SK-N-SH (cell line): ENCODE results near the gene RASA3. TPM values are rescaled to one million over a fixed set of nuclear protein-coding genes. Genes with fewer than 3 reads are reported as not detected.

Experiments
- CTCF ChIA-PET: fragments of 300-600, 350-600 bp; formaldehyde crosslinking; extraction: SDS; loops from one replicate; lab custom pipeline; 2021; lab: Yijun Ruan, JAX
- POLR2A ChIA-PET: fragments of 350-600 bp; sonication (Branson Sonifier 250); formaldehyde crosslinking; extraction: SDS; loops from one replicate; lab custom pipeline; 2020; ENCODE audit warnings: antibody characterized with exemption, inconsistent platforms; lab: Yijun Ruan, JAX
- DNase-seq: peaks from one replicate; pipeline ENCODE4 v3.0.0; 2012
- H2AFZ ChIP-seq: fragments of 200-600 bp; sonication (generic); 2 replicates; pipeline ENCODE4 v1.8.1; 2016; ENCODE audit warnings: antibody characterized with exemption, mild to moderate bottlenecking, low read depth
- H3F3A ChIP-seq: fragments of 200-600 bp; sonication (generic); replicated peaks from 2 replicates; pipeline ENCODE3; 2016; ENCODE audit warnings: antibody characterized with exemption, mild to moderate bottlenecking; ENCODE audit not compliant: insufficient read depth
- H3K27ac ChIP-seq, 2 experiments: fragments of 200-500 bp in 1 of 2; fragments of 200-600 bp in 1 of 2; sonication (Bioruptor generic) in 1 of 2; sonication (generic), shearing (Covaris generic) in 1 of 2; 2 replicates each; pipeline versions ENCODE4 v1.5.1 to v1.6.1; 2014 to 2016; ENCODE audit warnings: low read depth in 2 of 2, inconsistent platforms in 1 of 2, low read length in 1 of 2, mild to moderate bottlenecking in 1 of 2, mixed read lengths in 1 of 2
- H3K27me3 ChIP-seq: fragments of 200-600 bp; sonication (generic), shearing (Covaris generic); 2 replicates; pipeline ENCODE4 v1.6.1; 2016; ENCODE audit warnings: mixed run types; ENCODE audit not compliant: insufficient read depth
- H3K36me3 ChIP-seq, 2 experiments: fragments of 200-500 bp in 1 of 2; fragments of 200-600 bp in 1 of 2; sonication (Bioruptor generic) in 1 of 2; sonication (generic) in 1 of 2; replicated peaks in 1 of 2; 2 replicates each; pipeline versions ENCODE3 to v1.5.1; 2014 to 2016; ENCODE audit warnings: low read length in 1 of 2, mild to moderate bottlenecking in 1 of 2; ENCODE audit not compliant: insufficient read depth in 2 of 2, control insufficient read depth in 1 of 2
- H3K4me1 ChIP-seq, 2 experiments: fragments of 200-500 bp in 1 of 2; fragments of 200-600 bp in 1 of 2; sonication (Bioruptor generic) in 1 of 2; sonication (generic), shearing (Covaris generic) in 1 of 2; 2 replicates each; pipeline versions ENCODE4 v1.5.1 to v1.6.1; 2014 to 2016; ENCODE audit warnings: low read depth in 1 of 2, low read length in 1 of 2, mixed run types in 1 of 2; ENCODE audit not compliant: insufficient read depth in 2 of 2, control insufficient read depth in 1 of 2
- H3K4me2 ChIP-seq: fragments of 200-600 bp; sonication (generic), shearing (Covaris generic); 2 replicates; pipeline ENCODE4 v1.6.1; 2017; ENCODE audit warnings: mixed run types
- H3K4me3 ChIP-seq, 2 experiments: fragments of 200-500 bp in 1 of 2; fragments of 200-600 bp in 1 of 2; sonication (Bioruptor generic) in 1 of 2; sonication (generic), shearing (Covaris generic) in 1 of 2; 2 replicates each; pipeline versions ENCODE4 v1.5.1 to v1.8.1; 2014 to 2016; ENCODE audit warnings: low read depth in 2 of 2, inconsistent platforms in 1 of 2, low read length in 1 of 2, mild to moderate bottlenecking in 1 of 2, mixed read lengths in 1 of 2, moderate library complexity in 1 of 2
- H3K79me2 ChIP-seq: fragments of 200-600 bp; sonication (generic); 2 replicates; pipeline ENCODE4 v1.8.1; 2017; ENCODE audit warnings: mild to moderate bottlenecking; ENCODE audit not compliant: insufficient read depth
- H3K9ac ChIP-seq: fragments of 200-600 bp; sonication (generic); 2 replicates; pipeline ENCODE4 v1.6.1; 2017; ENCODE audit warnings: mixed run types
- H3K9me2 ChIP-seq: fragments of 200-600 bp; sonication (generic); 2 replicates; pipeline ENCODE4 v1.6.1; 2017; ENCODE audit warnings: mixed run types
- H3K9me3 ChIP-seq: fragments of 200-600 bp; sonication (generic); 2 replicates; pipeline ENCODE4 v1.6.1; 2017; ENCODE audit warnings: mixed run types, mild to moderate bottlenecking, moderate library complexity
- H4K20me1 ChIP-seq: fragments of 200-600 bp; sonication (generic); 2 replicates; pipeline ENCODE4 v1.6.1; 2017; ENCODE audit warnings: mild to moderate bottlenecking, mixed run types; ENCODE audit not compliant: insufficient read depth
- EP300 ChIP-seq, 2 experiments: IDR thresholded peaks; 2 replicates each; pipeline versions ENCODE4 v1.4.0 to v1.6.1; 2012; ENCODE audit warnings: borderline replicate concordance in 1 of 2, low read depth in 1 of 2, low read length in 1 of 2
- FOSL2 ChIP-seq: IDR thresholded peaks from 2 replicates; pipeline ENCODE4 v1.4.0; 2012; ENCODE audit warnings: low read depth, mild to moderate bottlenecking, moderate library complexity, borderline replicate concordance
- FOXM1 ChIP-seq: IDR thresholded peaks from 2 replicates; pipeline ENCODE4 v1.4.0; 2012; ENCODE audit warnings: low read depth, mild to moderate bottlenecking
- GABPA ChIP-seq: IDR thresholded peaks from 2 replicates; pipeline ENCODE4 v1.4.0; 2012; ENCODE audit warnings: low read depth, mild to moderate bottlenecking
- JUND ChIP-seq: IDR thresholded peaks from 2 replicates; pipeline ENCODE4 v1.4.0; 2012
- NFIC ChIP-seq: IDR thresholded peaks from 2 replicates; pipeline ENCODE4 v1.4.0; 2012; ENCODE audit warnings: borderline replicate concordance
- RXRA ChIP-seq: IDR thresholded peaks from 2 replicates; pipeline ENCODE4 v1.4.0; 2012; ENCODE audit warnings: low read depth, mild to moderate bottlenecking, borderline replicate concordance
- SIN3A ChIP-seq: IDR thresholded peaks from 2 replicates; pipeline ENCODE4 v1.6.1; 2012; ENCODE audit warnings: low read depth, mild to moderate bottlenecking, low read length, moderate library complexity, borderline replicate concordance
- USF1 ChIP-seq: IDR thresholded peaks from 2 replicates; pipeline ENCODE4 v1.4.0; 2012; ENCODE audit warnings: low read depth, borderline replicate concordance
- ZBTB33 ChIP-seq: IDR thresholded peaks from 2 replicates; pipeline ENCODE4 v1.4.0; 2012; ENCODE audit warnings: low read depth, borderline replicate concordance
- WGBS: methylation state at CpG from one replicate; pipeline ENCODE4 v1.1.6; 2017; ENCODE audit warnings: low lambda C conversion rate; 5-methylcytosine and 5-hydroxymethylcytosine counted together
- polyA plus RNA-seq, 3 experiments: library from polyadenylated mRNA; depleted of rRNA; stranded (reverse); fragments of >200 nt; gene quantifications; 2 replicates each; pipeline ENCODE4 v1.2.3, GENCODE V29; 2012
- TF ChIP-seq, protein P1 (sequence below): fragments of 150-350 bp; IDR thresholded peaks from 2 replicates; pipeline ENCODE4 v1.6.1; 2017; ENCODE audit warnings: antibody characterized with exemption, low read length, low read depth, borderline replicate concordance
- TF ChIP-seq, protein P2 (sequence below): fragments of 150-350 bp; IDR thresholded peaks from 2 replicates; pipeline ENCODE4 v1.6.1; 2016; ENCODE audit warnings: mild to moderate bottlenecking, low read depth, low read length

The RASA3 gene
- polyA plus RNA-seq, 1 of the 3 experiments (the other 2 are of a cell fraction) = 25.1 TPM

DNA sequence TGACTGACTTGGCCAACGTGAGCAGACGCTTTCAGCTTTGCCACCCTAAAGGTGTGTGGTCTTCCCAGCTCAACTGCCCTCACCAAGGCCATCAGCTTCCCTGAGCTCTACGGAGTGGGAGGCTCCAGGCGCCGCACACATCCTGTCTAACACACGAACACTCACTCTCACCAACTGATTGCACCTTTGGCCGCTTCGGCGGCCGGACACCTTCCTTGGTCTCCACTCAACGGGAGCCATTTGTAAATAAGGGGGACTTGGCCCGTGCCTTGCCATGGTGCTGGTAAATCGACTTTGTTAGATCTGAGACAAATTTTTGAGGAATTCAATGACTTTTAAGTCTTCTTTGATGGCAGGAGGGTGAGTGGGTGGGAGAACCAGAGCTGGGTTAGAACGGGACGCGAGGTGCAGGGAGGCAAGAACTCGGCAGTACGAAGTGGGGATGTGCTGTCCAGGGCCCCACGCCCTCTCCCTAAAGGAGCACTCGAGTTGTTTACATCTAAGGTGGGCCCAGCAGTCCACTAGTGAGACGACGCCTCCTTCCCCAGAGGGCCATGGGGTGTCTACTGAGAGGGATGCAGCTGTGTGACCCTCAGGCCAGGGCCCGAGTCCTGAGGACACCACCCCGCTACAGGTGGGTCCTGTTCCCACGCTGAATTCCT lies 163.0 kb downstream of the RASA3 start:
- ChIA-PET POLR2A (no interaction called here), CTCF (no interaction called here)
- no peaks in the 10 kb centered on the region for H3K4me1 ChIP-seq
- H3K27ac ChIP-seq = no peak overlapping the region
- H3F3A ChIP-seq = no peaks in the 10 kb centered on the region
- H3K79me2 ChIP-seq = no peaks in the 10 kb centered on the region
- TF ChIP-seq SIN3A = no peak
- no peak for TF ChIP-seq FOXM1
- TF ChIP-seq, protein P1, sequence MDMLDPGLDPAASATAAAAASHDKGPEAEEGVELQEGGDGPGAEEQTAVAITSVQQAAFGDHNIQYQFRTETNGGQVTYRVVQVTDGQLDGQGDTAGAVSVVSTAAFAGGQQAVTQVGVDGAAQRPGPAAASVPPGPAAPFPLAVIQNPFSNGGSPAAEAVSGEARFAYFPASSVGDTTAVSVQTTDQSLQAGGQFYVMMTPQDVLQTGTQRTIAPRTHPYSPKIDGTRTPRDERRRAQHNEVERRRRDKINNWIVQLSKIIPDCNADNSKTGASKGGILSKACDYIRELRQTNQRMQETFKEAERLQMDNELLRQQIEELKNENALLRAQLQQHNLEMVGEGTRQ = no peak
- no peak for TF ChIP-seq ZBTB33
- no peak for TF ChIP-seq EP300 (IDR thresholded peaks at IDR 0.05; ENCODE audit: borderline replicate concordance in 1 of 2, low read depth in 1 of 2, low read length in 1 of 2)
- no peak for TF ChIP-seq RXRA
- TF ChIP-seq JUND = no peak
- no peak for TF ChIP-seq FOSL2
- TF ChIP-seq, protein P2, sequence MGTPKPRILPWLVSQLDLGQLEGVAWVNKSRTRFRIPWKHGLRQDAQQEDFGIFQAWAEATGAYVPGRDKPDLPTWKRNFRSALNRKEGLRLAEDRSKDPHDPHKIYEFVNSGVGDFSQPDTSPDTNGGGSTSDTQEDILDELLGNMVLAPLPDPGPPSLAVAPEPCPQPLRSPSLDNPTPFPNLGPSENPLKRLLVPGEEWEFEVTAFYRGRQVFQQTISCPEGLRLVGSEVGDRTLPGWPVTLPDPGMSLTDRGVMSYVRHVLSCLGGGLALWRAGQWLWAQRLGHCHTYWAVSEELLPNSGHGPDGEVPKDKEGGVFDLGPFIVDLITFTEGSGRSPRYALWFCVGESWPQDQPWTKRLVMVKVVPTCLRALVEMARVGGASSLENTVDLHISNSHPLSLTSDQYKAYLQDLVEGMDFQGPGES = no peak
- no peak for TF ChIP-seq NFIC
- TF ChIP-seq USF1 = no peak
- no peak for TF ChIP-seq GABPA
- no peak overlapping the region for H2AFZ ChIP-seq
- H3K9ac ChIP-seq = no peak overlapping the region
- 92% methylated on average over 19 of the region's 25 CpGs for WGBS
- H3K27me3 ChIP-seq = no peaks in the 10 kb centered on the region
- H3K4me3 ChIP-seq = no peak overlapping the region
- no peaks in the 10 kb centered on the region for H4K20me1 ChIP-seq
- no peaks in the 10 kb centered on the region for H3K9me3 ChIP-seq
- no peak overlapping the region for H3K4me2 ChIP-seq
- no peaks in the 10 kb centered on the region for H3K9me2 ChIP-seq
- H3K36me3 ChIP-seq = peaks cover 9 to 22% of the 10 kb centered on the region in 2 experiments
- DNase-seq = no peak
